GM23248 (cell line): ENCODE data around the gene CCDC144A.
"Not testable (repeated sequence)": the region's sequence is repeated elsewhere in the genome, so short reads cannot be mapped to it uniquely, and the experiment has no call there.

Experiments
- EZH2 ChIP-seq: fragments of 200-600 bp; sonication (generic); IDR thresholded peaks from 2 replicates; pipeline ENCODE4 v1.6.1; 2018; ENCODE audit warnings: antibody characterized with exemption, mild to moderate bottlenecking; ENCODE audit not compliant: insufficient read depth, poor library complexity, severe bottlenecking
- EZH2phosphoT487 ChIP-seq: fragments of 200-600 bp; sonication (generic); IDR thresholded peaks from 2 replicates; pipeline ENCODE4 v1.6.1; 2018; ENCODE audit warnings: antibody characterized with exemption, moderate library complexity, mild to moderate bottlenecking, low read depth; ENCODE audit not compliant: insufficient read depth

DNA sequence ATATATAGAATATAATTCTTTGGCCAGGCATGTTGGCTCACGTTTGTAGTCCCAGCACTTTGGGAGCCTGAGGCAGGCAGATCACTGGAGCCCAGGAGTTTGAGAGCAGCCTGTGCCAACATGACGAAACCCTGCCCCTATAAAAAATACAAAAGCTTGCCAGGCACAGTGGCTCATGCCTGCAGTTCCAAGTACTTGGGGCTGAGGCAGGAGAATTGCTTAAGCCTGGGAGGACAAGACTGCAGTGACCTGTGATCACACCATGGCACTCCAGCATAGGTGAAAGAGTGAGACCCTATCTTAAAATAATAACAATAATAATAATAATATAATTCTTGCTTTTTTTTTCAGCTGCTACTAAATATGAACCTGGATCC is 83.1 kb downstream of the CCDC144A start:
- TF ChIP-seq EZH2phosphoT487, EZH2: not testable (repeated sequence)
